Heart right ventricle (tissue), 16 donors: ENCODE results near the gene PTH2. TPM values are rescaled to one million over a fixed set of nuclear protein-coding genes. Genes with fewer than 3 reads are reported as not detected.

ENCODE experiments used
- ATAC-seq, 8 donors: fragments of 200-7000 bp; cut with Tn5 transposase; one replicate each; pipeline ENCODE4 v1.9.1; 2020; ENCODE audit warnings: mild to moderate bottlenecking in 8 of 8, moderate library complexity in 8 of 8, moderate number of reproducible peaks in 1 of 8
- DNase-seq, 2 donors: peaks; one replicate each; pipeline ENCODE4 v3.0.0-alpha.2; 2020
- H3K27ac ChIP-seq, 10 donors: fragments of 200-600 bp; sonication (generic) in 2 of 10; one replicate each; pipeline versions ENCODE4 v1.5.0 to v1.8.0; 2020 to 2022; ENCODE audit warnings: mild to moderate bottlenecking in 3 of 10
- H3K27me3 ChIP-seq, 7 donors: fragments of 200-600 bp; one replicate each; pipeline ENCODE4 v1.8.0; 2021 to 2022; ENCODE audit warnings: mild to moderate bottlenecking in 2 of 7
- H3K36me3 ChIP-seq, 9 donors: fragments of 200-600 bp; sonication (generic) in 1 of 9; one replicate each; pipeline versions ENCODE4 v1.5.0 to v1.8.0; 2020 to 2022; ENCODE audit warnings: mild to moderate bottlenecking in 2 of 9
- H3K4me1 ChIP-seq, 9 donors: fragments of 200-600 bp; sonication (generic) in 1 of 9; one replicate each; pipeline versions ENCODE4 v1.5.0 to v1.8.0; 2020 to 2022; ENCODE audit warnings: mild to moderate bottlenecking in 4 of 9
- H3K4me3 ChIP-seq, 10 donors: fragments of 200-600 bp; sonication (generic) in 2 of 10; one replicate each; pipeline versions ENCODE4 v1.5.0 to v1.8.0; 2020 to 2022; ENCODE audit warnings: mild to moderate bottlenecking in 7 of 10, moderate library complexity in 2 of 10
- H3K9me3 ChIP-seq, 11 donors: fragments of 200-600 bp in 10 of 11; sonication (generic) in 2 of 11; one replicate each; pipeline versions ENCODE4 v1.5.0 to v1.8.0; 2013 to 2022; ENCODE audit warnings: mild to moderate bottlenecking in 2 of 11, control low read depth in 1 of 11, moderate library complexity in 1 of 11
- CTCF ChIP-seq, 9 donors: fragments of 200-600 bp; sonication (generic) in 2 of 9; IDR thresholded peaks; one replicate each; pipeline versions ENCODE4 v1.5.0 to v1.8.0; 2021 to 2022; ENCODE audit warnings: antibody characterized with exemption in 9 of 9, mild to moderate bottlenecking in 5 of 9, moderate library complexity in 1 of 9
- WGBS, 2 donors: extraction: QIAGEN DNeasy Blood & Tissue Kit; methylation state at CpG; one replicate each; pipeline ENCODE4 v1.1.7; 2013; ENCODE audit warnings: inconsistent platforms in 1 of 2; 5-methylcytosine and 5-hydroxymethylcytosine counted together
- intact Hi-C, 10 donors: fragments of 100-400 bp; cut with DNase I; formaldehyde crosslinking; loops; one replicate each; pipeline versions ENCODE4 v1.11.1 to v1.14.2; 2022
- polyA plus RNA-seq, 2 donors: library from polyadenylated mRNA; stranded (reverse); fragments of 200-250 nt; gene quantifications; one replicate each; pipeline ENCODE4 v1.2.3, GENCODE V29; 2013
- total RNA-seq, 10 donors: library from RNA; stranded (reverse); fragmentation: NEBNext Ultra II Directional in 3 of 10; extraction: Animal tissue kit (Norgen Biotek cat#: 25700) in 3 of 10; gene quantifications; one replicate each; pipeline versions ENCODE4 v1.2.1 to v1.2.4, GENCODE V29; 2021 to 2023
- donor health status: Arrhythmogenic right ventricular cardiomyopathy.
- donor health status: ischemic (EF 13 %, LVEDD 7.1; RV severe dilation, severe dysfunction).
- donor health status: healthy with polysubstance abuse.
- donor health status: DM: no; HTN: yes; CAD: no.
- donor health status: DM: no; HTN: no; CAD: no.
- donor health status: ischemic (EF 25% LVEDD 6.9; RV normal size, moderate dysfunction).
- donor health status: ischemic (EF 25% LVEDD 5.7; RV mildly dilated, moderate dysfunction).
- donor health status: healthy.
- donor health status: DM: yes; HTN: yes; CAD: no.
- donor health status: Ischemic cardiomyopathy.
- donor health status: ischemic (EF 35%, LVEDD 5.7; RV mildly dilated, moderate dysfunction).
- donor health status: nonischemic (EF 11% LVEDD 7.7; RV severe dilation, severe dysfunction).
- donor health status: DM: yes; HTN: yes; CAD: no.
- donor health status: PGD.
- donor health status: ischemic (EF 29% LVEDD 5.4; RV normal size, mild dysfunction).
- donor health status: nonischemic (EF 23%, LVEDD 6.1; RV moderate dilation, normal function).

The PTH2 gene
- total and polyA plus RNA-seq, 12 donors, result not detected

- no peak for TF ChIP-seq CTCF (IDR thresholded peaks at IDR 0.05)
- Histone ChIP-seq H3K36me3 (no peaks in the 10 kb centered on the region), H3K9me3 (no peaks in the 10 kb centered on the region), H3K27ac (no peak overlapping the region), H3K4me3 (no peak overlapping the region), H3K4me1 (peaks cover 0 to 15% (median 9%) of the 10 kb centered on the region in 9 donors), H3K27me3 (peaks cover 8 to 100% (median 99%) of the 10 kb centered on the region in 7 donors)
- ATAC-seq, result no peak
- whole genome bisulfite sequencing, 2 donors, result 16% methylated on average over 63 of the region's 63 CpGs
- intact Hi-C loops, result no loop called here
- no peak for DNase-seq
These were observed 9.2 kb upstream of the PTH2 start for GRCh38 chr19:49432141-49433073.

DNA sequence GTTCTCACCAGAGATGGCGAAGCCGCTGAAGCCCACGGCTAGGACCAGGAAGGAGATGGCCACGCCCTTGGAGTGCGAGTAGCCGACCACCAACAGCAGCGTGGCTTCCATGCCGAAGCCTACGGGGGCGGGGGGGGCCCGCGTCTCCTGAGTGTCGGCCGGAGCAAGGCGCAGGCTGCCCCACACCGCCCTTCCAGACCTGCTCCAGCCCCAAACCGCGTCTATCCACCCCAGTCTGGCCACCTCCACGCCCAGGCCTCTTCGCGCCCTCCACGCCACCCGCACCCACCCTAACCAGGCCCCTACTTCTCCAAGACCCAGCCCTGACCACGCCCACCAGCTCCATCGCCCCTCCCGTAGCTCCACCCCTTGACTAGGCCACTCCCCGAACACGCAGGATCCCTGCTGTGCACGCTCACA is 8.1 kb upstream of the PTH2 start:
- Histone ChIP-seq H3K27me3 (peaks cover 16 to 100% (median 99%) of the 10 kb centered on the region in 7 donors), H3K4me3 (no peak overlapping the region), H3K9me3 (no peaks in the 10 kb centered on the region), H3K27ac (no peak overlapping the region), H3K4me1 (peaks cover 0 to 12% (median 9%) of the 10 kb centered on the region in 9 donors), H3K36me3 (no peaks in the 10 kb centered on the region)
- DNase-seq (no peak), ATAC-seq (peak in 1 of 8 donors; percentile 23)
- no peak for TF ChIP-seq CTCF (IDR thresholded peaks at IDR 0.05)
- WGBS, 2 donors, result 49% methylated on average over 27 to 29 of the region's 29 CpGs
- intact Hi-C loops, result no loop called here

- peaks cover 20 to 100% (median 99%) of the 10 kb centered on the region in 7 donors for H3K27me3 ChIP-seq
- WGBS, 2 donors, result 57 to 65% methylated on average over 28 of the region's 28 CpGs
- intact Hi-C loops, result no loop called here
These were observed 7.6 kb upstream of the PTH2 start for GRCh38 chr19:49430678-49431329.

More at GRCh38 chr19:49430678-49431329, 7.6 kb upstream of the PTH2 start:
- no peak overlapping the region for H3K27ac ChIP-seq
- peak in 1 of 9 donors; percentile 15 for TF ChIP-seq CTCF (IDR thresholded peaks at IDR 0.05)
- DNase-seq, result no peak
- H3K36me3 ChIP-seq, result no peaks in the 10 kb centered on the region
- H3K4me1 ChIP-seq, result peaks cover 0 to 15% (median 9%) of the 10 kb centered on the region in 9 donors
- ATAC-seq, result no peak
- H3K9me3 ChIP-seq, result no peaks in the 10 kb centered on the region
- no peak overlapping the region for H3K4me3 ChIP-seq
